Activated CD4-positive, CD25-positive, alpha-beta regulatory T cell (primary cell): Measurements from ENCODE around the gene SLC35C1.

Experiments used
- DNase-seq, 4 experiments: peaks; one replicate each; lab custom pipeline; 2025; lab: John Stamatoyannopoulos, UW

SLC35C1 gene

DNA sequence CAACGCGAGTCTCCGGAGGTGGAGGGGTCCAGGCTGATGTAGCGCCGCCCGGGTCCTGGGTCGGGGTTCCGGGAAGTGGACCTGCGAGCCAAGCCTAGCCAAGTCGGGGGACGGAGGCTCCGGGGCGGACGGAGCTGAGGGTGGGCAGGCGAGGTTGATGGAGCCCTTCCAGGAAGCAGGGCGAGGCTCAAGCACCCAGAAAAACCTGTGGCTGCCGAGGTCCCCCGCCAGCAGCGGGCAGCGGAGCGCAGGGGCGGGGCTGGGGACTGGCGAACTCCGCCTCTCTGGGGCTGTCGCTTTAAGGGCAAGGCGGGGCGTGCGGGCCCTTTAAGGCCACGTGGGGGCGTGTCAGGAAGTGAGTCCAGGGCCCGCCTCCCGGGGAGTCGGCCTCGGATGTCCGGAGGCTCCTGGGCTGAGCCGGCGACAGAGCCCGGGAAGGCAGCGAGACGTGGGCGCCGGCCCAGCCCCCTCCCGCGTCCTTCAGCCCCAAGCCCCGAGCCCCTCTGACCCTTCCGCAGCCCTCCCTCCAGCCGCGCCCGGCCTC lies at the start of gene SLC35C1:
Gene SLC35C1, plus strand, starts transcription at position 389 of the 544 bp plus-strand sequence. CDS start 653 bp downstream, outside the sequence.
- DNase-seq, result peak; percentile 91 to 95 (median 93)

DNA sequence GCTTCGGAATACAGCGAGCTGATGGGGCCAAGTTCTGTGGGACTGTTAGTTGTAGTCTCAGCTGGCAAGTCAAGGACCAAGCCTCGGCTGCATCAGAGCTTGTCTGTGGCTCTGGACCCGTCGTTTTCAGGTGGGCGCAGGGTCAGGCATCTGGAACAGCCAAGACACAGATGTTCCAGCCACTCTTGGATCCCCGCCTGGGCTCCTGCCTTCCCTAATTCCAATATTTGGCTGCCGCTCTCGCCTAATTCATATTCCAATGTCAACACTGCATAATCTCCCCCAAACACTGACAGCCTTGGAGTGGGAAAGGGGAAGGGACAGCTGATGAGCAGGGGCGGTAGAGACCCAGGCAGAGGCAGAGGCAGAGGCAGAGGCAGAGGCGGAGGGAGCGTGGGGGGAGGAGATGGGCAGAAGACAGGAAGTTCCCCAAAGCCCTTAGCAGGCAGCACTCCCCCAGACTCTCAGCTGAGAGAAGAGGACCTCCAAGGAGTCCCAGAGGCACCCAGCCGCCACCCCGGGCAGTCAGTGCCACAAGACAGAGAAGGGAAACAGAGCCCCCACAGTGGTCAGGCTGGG lies 49.6 kb upstream of the SLC35C1 start:
- no peak for DNase-seq

DNA sequence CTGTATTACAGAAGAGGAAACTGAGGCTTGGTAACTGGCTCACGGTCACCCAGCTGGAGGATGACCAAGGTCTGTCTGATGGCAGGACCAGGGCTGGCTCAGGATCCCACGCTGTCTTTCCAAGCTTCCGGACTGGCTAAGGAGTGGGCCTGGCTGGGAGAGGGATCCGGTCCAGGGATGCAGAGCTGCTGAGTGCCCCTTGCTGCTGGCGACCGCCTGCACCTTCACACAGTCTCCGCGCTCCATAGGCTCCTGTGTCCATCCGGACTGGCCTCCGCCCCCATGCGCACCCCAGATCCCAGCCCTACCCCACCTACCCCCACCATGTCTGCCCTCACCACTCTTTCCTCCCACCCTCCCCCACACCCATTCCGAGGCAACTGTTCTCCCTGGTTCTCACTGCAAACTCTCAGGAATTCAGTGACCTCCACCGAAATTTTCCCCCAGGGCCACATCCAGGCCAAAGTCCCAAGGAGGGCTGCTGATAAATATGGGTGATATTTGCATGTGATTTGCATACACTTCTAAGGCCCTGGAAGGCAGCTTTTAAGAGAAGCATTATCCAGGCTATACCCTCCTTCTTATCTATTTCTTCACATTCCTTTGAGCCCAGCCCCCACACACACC lies 48.5 kb upstream of the SLC35C1 start:
- no peak for DNase-seq

- no peak for DNase-seq
Observed at GRCh38 chr11:45757672-45758071, 47.3 kb upstream of the SLC35C1 start.

DNA sequence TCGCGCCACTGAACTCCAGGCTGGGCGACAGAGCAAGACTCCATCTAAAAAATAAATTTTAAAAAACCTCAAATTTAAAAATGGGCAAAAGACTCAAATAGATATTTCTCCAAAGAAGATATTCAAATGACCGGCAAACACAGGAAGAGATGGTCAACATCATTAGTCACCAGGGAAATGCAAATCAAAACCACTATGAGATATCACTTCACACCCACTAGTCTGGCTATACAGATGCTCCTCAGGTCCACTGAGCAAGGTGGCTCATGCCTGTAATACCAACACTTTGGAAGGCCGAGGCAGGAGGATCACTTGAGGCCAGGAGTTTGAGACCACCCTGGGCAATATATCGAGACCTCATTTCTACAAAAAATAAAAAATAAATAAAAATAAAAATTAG lies 43.3 kb upstream of the SLC35C1 start:
- no peak for DNase-seq

DNA sequence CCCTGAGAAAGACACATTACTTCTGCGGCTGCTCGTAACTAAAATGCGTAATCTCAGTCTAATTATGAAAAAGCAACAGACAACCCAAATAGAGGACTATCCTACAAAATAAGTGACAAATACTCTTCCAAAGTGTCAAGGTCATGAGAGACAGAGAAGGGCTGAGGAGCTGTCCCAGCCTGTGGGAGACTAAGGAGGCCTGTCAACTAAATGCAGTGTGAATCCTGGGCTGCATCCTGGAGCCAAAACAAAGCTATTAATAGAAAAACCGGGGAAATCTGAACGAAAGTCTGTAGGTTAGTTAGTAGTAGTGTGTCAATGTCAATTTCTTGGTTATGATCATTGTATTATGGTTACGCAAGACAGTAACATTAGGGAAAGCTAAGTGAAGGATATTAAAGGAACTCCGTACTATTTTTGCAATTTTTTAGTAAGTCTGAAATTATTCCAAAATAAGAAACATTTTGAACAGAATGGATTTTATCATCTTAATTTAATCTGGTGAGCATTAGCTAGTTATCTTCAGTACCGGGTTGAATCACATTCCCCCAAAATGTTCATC lies 39.8 kb upstream of the SLC35C1 start:
- DNase-seq, result no peak

DNA sequence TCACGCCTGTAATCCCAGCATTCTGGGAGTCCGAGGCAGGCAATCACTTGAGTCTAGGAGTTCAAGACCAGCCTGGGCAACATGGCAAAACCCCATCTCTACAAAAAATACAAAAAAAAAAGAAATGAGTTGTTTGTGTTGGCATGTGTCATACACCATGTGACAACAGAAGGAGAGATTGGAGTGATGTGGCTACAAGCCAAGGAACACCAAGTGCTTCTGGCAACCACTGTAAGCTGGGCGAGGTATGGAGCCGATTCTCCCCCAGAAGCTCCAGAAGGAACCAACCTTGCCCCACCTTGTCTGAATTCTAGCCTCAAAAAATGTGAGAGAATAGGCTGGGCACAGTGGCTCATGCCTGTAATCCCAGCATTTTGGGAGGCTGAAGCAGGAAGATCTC lies 39.1 kb upstream of the SLC35C1 start:
- no peak for DNase-seq

DNA sequence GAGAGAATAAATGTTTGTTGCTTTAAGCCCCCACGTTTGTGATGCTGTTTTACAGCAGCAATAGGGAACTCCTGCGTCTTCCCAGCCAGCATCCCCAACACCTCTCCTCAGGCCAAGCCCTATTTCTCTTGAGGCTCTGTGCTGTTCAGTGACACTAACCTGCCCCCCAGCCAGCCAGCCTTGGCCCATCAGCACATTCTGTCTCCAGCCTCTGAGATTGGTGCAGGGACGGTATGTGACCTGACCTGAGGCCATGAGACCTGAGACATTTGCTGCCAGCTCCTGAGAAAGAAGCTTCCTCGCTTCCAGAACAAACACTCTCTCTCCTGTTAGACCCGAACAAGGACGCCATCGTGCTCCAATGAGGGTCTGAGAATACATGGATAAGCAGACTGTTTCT lies 38.5 kb upstream of the SLC35C1 start:
- no peak for DNase-seq

- DNase-seq, result no peak
Observed at GRCh38 chr11:45768486-45768885, 36.5 kb upstream of the SLC35C1 start.

DNA sequence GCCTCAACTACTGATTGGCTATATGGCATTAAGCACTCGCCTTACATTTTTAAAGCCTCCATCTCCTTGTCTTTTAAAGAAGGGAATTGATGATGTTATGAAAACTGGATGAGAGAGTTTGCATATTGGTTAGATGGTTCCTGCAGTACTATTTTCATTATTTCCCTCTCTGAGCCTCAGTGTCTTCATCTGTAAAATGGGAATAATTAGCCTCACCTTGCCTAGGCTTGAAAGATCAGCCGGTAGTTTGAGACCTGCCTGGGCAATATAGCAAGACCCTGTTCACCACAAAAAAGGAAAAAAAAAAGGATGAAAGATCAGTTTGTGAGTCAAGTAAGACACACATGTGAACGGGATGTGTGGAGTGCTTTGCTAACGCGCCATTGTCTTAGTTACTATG lies 35.0 kb upstream of the SLC35C1 start:
- no peak for DNase-seq

DNA sequence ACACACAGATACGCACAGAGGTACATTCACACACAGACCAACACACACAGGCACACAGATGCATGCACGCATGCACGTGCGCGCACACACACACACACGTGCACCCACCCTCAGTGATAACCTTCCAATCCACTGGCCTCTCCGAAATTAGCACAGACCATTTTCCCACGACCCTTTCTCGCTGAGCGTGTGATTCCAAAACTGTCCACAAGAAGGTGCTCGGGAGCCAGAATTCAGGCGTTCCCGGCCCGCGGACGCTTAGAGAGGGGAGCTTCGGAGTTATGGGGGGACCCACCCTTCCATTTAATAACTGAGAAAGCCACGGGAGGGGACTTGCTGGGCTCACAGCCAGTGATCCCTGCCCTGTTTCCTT lies 33.8 kb upstream of the SLC35C1 start:
- peak; percentile 16 to 65 (median 50) for DNase-seq

- peak; percentile 58 to 78 (median 66) for DNase-seq
Observed at GRCh38 chr11:45771566-45772448, 33.1 kb upstream of the SLC35C1 start.

- no peak for DNase-seq
Observed at GRCh38 chr11:45772449-45772774, 32.5 kb upstream of the SLC35C1 start.

DNA sequence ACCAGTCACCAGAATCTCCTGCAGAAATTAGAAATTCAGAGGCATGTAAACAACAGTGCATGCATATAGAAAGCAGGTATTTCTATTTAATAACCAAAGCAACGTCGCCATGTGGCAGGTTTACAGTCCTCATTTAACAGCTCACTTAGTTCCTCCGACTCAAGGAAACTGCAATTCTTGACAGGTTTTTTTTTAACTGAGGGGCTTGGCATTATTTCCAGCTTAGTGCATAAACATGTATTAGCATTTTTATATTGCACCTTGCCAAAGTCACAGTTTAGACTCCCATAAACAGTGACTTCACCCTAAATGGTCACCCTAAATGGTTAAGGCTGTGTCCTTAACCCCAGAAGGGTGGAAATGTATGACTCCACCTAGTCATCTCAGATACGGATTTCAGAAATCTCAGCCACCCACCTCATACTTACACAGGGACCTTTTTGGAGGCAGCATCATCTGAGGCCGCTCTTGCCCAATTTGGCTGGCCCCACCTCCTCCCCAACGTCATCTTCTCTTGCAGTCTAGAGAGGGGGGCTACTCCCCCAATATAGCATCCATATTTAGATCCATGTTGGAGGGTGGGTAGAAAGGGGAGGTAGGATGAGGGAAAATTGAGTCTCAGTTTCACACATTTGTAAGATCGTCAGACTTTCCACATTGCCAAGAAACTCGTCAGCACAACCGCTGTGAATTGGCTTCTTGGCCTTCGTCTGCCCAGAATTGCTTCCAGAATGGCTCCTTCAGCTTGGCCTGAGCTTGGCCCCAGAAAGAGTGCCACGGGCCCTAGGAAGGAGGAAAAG lies 31.8 kb upstream of the SLC35C1 start:
- no peak for DNase-seq

GRCh38 chr11:45773786-45774655 lies 30.9 kb upstream of the SLC35C1 start:
- DNase-seq, result no peak

DNA sequence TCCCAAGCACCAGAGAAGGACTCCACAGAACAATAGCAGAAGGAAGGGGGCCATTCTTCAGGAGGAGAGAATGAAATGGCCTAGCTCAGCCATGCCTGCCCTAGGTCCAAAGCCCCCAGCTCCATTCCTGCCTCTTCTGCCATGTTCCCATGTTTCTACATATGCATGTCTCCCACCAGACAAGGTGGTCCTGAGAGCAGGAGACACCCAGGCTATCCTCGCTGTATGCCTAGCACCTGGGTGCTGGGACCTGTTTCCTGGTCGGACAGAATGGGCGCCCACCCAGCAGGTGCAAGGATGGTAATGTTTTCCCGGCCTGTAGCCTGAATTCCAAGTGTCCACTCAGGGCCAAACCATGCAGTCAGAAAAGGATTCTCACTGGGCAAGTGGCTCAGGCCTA lies 30.2 kb upstream of the SLC35C1 start:
- no peak for DNase-seq

- DNase-seq, result no peak
Observed at GRCh38 chr11:45777127-45777969, 27.6 kb upstream of the SLC35C1 start.

GRCh38 chr11:45778341-45778740 lies 26.6 kb upstream of the SLC35C1 start:
- DNase-seq, result no peak

DNA sequence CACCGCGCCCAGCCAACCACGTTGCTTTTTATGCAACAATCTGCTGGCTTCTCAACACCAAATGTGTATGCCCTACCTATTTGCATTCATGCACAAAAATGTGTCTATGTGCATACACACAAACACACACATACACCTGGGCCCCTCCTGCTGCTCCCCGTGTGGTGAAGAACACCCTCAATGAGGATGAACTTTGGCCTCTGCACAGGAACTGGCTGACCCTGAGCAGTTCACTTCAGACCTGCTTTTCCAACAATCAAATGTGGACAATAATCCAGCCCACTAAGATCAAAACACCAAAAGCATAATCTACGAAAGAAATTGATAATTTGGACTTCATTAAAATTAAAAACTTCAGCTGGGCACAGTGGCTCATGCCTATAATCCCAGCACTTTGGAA lies 25.3 kb upstream of the SLC35C1 start:
- no peak for DNase-seq

- DNase-seq, result no peak
Observed at GRCh38 chr11:45786272-45786671, 18.7 kb upstream of the SLC35C1 start.
